Adrenal gland (tissue), 5 donors: ENCODE data around the gene PLXDC2.
A peak's percentile ranks its signal among the peaks of the same experiment; 100 is the strongest.

Source experiments
- POLR2A ChIP-seq, 2 donors: fragments of 450-650 bp; IDR thresholded peaks; one replicate each; pipeline ENCODE4 v1.6.1; 2017; ENCODE audit warnings: antibody characterized with exemption in 2 of 2, mild to moderate bottlenecking in 2 of 2, moderate library complexity in 1 of 2
- TF ChIP-seq, protein P1 (sequence below), 6 experiments: fragments of 450-650 bp in 4 of 6; fragments of 200-600 bp in 2 of 6; sonication (generic) in 1 of 6; IDR thresholded peaks; 1 replicate in 5 of 6; 2 replicates in 1 of 6; pipeline versions ENCODE4 v1.5.1 to v1.8.0; 2016 to 2021; ENCODE audit warnings: antibody characterized with exemption in 6 of 6, mild to moderate bottlenecking in 2 of 6, moderate library complexity in 1 of 6
- donor health status: DM: no; HTN: no; CAD: no.

GRCh38 chr10:19815731-19816410 lies 361 bp upstream of the PLXDC2 start:
- TF ChIP-seq POLR2A (IDR thresholded peaks at IDR 0.05), result peak in 1 of 2 donors; percentile 82
- TF ChIP-seq, protein P1, sequence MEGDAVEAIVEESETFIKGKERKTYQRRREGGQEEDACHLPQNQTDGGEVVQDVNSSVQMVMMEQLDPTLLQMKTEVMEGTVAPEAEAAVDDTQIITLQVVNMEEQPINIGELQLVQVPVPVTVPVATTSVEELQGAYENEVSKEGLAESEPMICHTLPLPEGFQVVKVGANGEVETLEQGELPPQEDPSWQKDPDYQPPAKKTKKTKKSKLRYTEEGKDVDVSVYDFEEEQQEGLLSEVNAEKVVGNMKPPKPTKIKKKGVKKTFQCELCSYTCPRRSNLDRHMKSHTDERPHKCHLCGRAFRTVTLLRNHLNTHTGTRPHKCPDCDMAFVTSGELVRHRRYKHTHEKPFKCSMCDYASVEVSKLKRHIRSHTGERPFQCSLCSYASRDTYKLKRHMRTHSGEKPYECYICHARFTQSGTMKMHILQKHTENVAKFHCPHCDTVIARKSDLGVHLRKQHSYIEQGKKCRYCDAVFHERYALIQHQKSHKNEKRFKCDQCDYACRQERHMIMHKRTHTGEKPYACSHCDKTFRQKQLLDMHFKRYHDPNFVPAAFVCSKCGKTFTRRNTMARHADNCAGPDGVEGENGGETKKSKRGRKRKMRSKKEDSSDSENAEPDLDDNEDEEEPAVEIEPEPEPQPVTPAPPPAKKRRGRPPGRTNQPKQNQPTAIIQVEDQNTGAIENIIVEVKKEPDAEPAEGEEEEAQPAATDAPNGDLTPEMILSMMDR (IDR thresholded peaks at IDR 0.05), result peak in 1 of 6 experiments; percentile 6
